DND-41 (cell line): ENCODE data around the gene PSMB11.

ENCODE experiments used
- ATAC-seq: fragments of 200-7000 bp; cut with Tn5 transposase; 3 replicates; pipeline ENCODE4 v1.9.1; 2021; ENCODE audit warnings: low read depth; ENCODE audit not compliant: insufficient read depth
- DNase-seq: peaks from one replicate; pipeline ENCODE4 v3.0.0-alpha.2; 2020
- H2AFZ ChIP-seq: 2 replicates; pipeline ENCODE4 v1.6.0; 2012; ENCODE audit warnings: low read depth, low read length
- H3K27ac ChIP-seq: 2 replicates; pipeline ENCODE4 v1.5.1; 2012; ENCODE audit warnings: low read length, inconsistent platforms
- H3K27me3 ChIP-seq: fragments of 200-600 bp; sonication (generic); 2 replicates; pipeline ENCODE4 v1.6.0; 2012; ENCODE audit warnings: low read length, mild to moderate bottlenecking, inconsistent platforms; ENCODE audit not compliant: insufficient read depth, poor library complexity
- H3K36me3 ChIP-seq: 2 replicates; pipeline ENCODE4 v1.5.1; 2012; ENCODE audit warnings: low read length, inconsistent platforms; ENCODE audit not compliant: insufficient read depth
- H3K4me1 ChIP-seq: 2 replicates; pipeline ENCODE4 v1.5.1; 2012; ENCODE audit warnings: mild to moderate bottlenecking, low read length; ENCODE audit not compliant: insufficient read depth
- H3K4me2 ChIP-seq: 2 replicates; pipeline ENCODE4 v1.6.0; 2012; ENCODE audit warnings: mild to moderate bottlenecking, moderate library complexity, low read length, inconsistent platforms; ENCODE audit not compliant: insufficient read depth
- H3K4me3 ChIP-seq, 2 experiments: fragments of 200-600 bp in 1 of 2; shearing (Covaris generic) in 1 of 2; 2 replicates each; pipeline ENCODE4 v1.5.1; 2012 to 2016; ENCODE audit warnings: inconsistent platforms in 2 of 2, low read length in 2 of 2, mild to moderate bottlenecking in 2 of 2, low read depth in 1 of 2, moderate library complexity in 1 of 2
- H3K79me2 ChIP-seq: 2 replicates; pipeline ENCODE4 v1.6.0; 2012; ENCODE audit warnings: low read length, inconsistent platforms; ENCODE audit not compliant: insufficient read depth
- H3K9ac ChIP-seq: 2 replicates; pipeline ENCODE4 v1.6.0; 2012; ENCODE audit warnings: low read depth, mild to moderate bottlenecking, inconsistent platforms, low read length, moderate library complexity
- H3K9me3 ChIP-seq: 2 replicates; pipeline ENCODE4 v1.5.1; 2012; ENCODE audit warnings: low read length, moderate library complexity, mild to moderate bottlenecking, inconsistent platforms; ENCODE audit not compliant: insufficient read depth, severe bottlenecking
- H4K20me1 ChIP-seq: 2 replicates; pipeline ENCODE4 v1.6.0; 2012; ENCODE audit warnings: low read length; ENCODE audit not compliant: insufficient read depth
- CTCF ChIP-seq: IDR thresholded peaks from 2 replicates; pipeline ENCODE4 v1.5.1; 2012; ENCODE audit warnings: borderline replicate concordance, low read length, moderate library complexity, mild to moderate bottlenecking; ENCODE audit not compliant: poor library complexity, severe bottlenecking; ENCODE audit errors: extremely low read depth
- EZH2 ChIP-seq: IDR thresholded peaks from 3 replicates; pipeline ENCODE4 v1.6.1; 2012; ENCODE audit warnings: borderline replicate concordance, low read depth, mild to moderate bottlenecking, moderate library complexity, low read length, inconsistent platforms; ENCODE audit not compliant: severe bottlenecking

The PSMB11 gene

GRCh38 chr14:23062002-23062401 lies 20.0 kb downstream of the PSMB11 start:
- no peak for ATAC-seq
- TF ChIP-seq EZH2, result no peak
- TF ChIP-seq CTCF, result no peak
- peaks cover 3% of the 10 kb centered on the region for H3K27me3 ChIP-seq
- H3K36me3 ChIP-seq, result peaks cover 79% of the 10 kb centered on the region
- H3K9me3 ChIP-seq, result no peaks in the 10 kb centered on the region
- H3K4me1 ChIP-seq, result peaks cover 11% of the 10 kb centered on the region
- no peak overlapping the region for H3K27ac ChIP-seq
- H3K4me3 ChIP-seq, result no peak overlapping the region
- peaks cover 28% of the 10 kb centered on the region; the same call in 1 of the 2 replicates for H4K20me1 ChIP-seq
- H3K79me2 ChIP-seq, result peaks cover 11% of the 10 kb centered on the region
- no peak overlapping the region for H3K9ac ChIP-seq
- H3K4me2 ChIP-seq, result no peak overlapping the region
- H2AFZ ChIP-seq, result no peak overlapping the region
- DNase-seq, result no peak

- H3K4me1 ChIP-seq, result peaks cover 4% of the 10 kb centered on the region
- peaks cover 94% of the 10 kb centered on the region for H3K36me3 ChIP-seq
- H3K4me2 ChIP-seq, result no peak overlapping the region
- no peak overlapping the region for H2AFZ ChIP-seq
- TF ChIP-seq CTCF (no peak), EZH2 (no peak)
- H3K27ac ChIP-seq, result no peak overlapping the region
- no peaks in the 10 kb centered on the region for H3K9me3 ChIP-seq
- H3K27me3 ChIP-seq, result no peaks in the 10 kb centered on the region
- peaks cover 39% of the 10 kb centered on the region for H4K20me1 ChIP-seq
- no peak for DNase-seq
- no peak overlapping the region for H3K4me3 ChIP-seq
- H3K79me2 ChIP-seq, result peaks cover 24% of the 10 kb centered on the region
- ATAC-seq, result no peak
- H3K9ac ChIP-seq, result no peak overlapping the region
Measured at GRCh38 chr14:23063601-23064000, 21.6 kb downstream of the PSMB11 start.

GRCh38 chr14:23066368-23066767 lies 24.4 kb downstream of the PSMB11 start:
- H3K27ac ChIP-seq, result no peak overlapping the region
- ATAC-seq, result no peak
- H3K36me3 ChIP-seq, result peaks cover 82% of the 10 kb centered on the region
- no peaks in the 10 kb centered on the region for H3K9me3 ChIP-seq
- peaks cover 26% of the 10 kb centered on the region for H3K4me1 ChIP-seq
- H3K27me3 ChIP-seq, result no peaks in the 10 kb centered on the region
- H3K4me2 ChIP-seq, result no peak overlapping the region
- no peak overlapping the region for H2AFZ ChIP-seq
- H3K4me3 ChIP-seq, result no peak overlapping the region
- 0 out of 2 replicates have a peak overlapping the region, but pooled peaks have one; percentile 5 for H3K9ac ChIP-seq
- TF ChIP-seq CTCF (no peak), EZH2 (no peak)
- H4K20me1 ChIP-seq, result peaks cover 43% of the 10 kb centered on the region
- peaks cover 51% of the 10 kb centered on the region for H3K79me2 ChIP-seq
- no peak for DNase-seq
